ENCODE data around the gene DDX23.

- TF ChIP-seq CTCF (IDR thresholded peaks at IDR 0.05) (no peak), CBX2 (IDR thresholded peaks at IDR 0.05; ENCODE audit: borderline replicate concordance, low read depth) (no peak), POLR2AphosphoS2 (conservative IDR thresholded peaks at IDR 0.05; ENCODE audit: low read length) (no peak), USF2 (IDR thresholded peaks at IDR 0.05) (no peak), NPAS2 (CRISPR knock-in tag; IDR thresholded peaks at IDR 0.05; ENCODE audit: borderline replicate concordance) (no peak), POLR2A (IDR thresholded peaks at IDR 0.05; ENCODE audit: low read length) (no peak)
These were observed 27.1 kb downstream of the DDX23 start for GRCh38 chr12:48824905-48825304.
